Cardiac muscle cell (in vitro differentiated cells and primary cell): Measurements from ENCODE around the gene TBX5. TPM values are rescaled to one million over a fixed set of nuclear protein-coding genes. Genes with fewer than 3 reads are reported as not detected.

Experiments used
- DNase-seq, 2 donors: peaks; one replicate each; pipeline versions ENCODE4 v3.0.0 to v3.0.0-alpha.2; 2010 to 2017; ENCODE audit warnings: low read depth in 1 of 2, low spot score in 1 of 2
- H3K27ac ChIP-seq: fragments of 200-600 bp; sonication (generic); 2 replicates; pipeline ENCODE4 v1.5.1; 2016
- H3K27me3 ChIP-seq: fragments of 200-600 bp; sonication (generic); 2 replicates; pipeline ENCODE4 v1.6.0; 2016; ENCODE audit warnings: control low read depth
- H3K36me3 ChIP-seq: fragments of 200-600 bp; sonication (generic); 2 replicates; pipeline ENCODE4 v1.5.1; 2016; ENCODE audit warnings: control low read depth
- H3K4me1 ChIP-seq: fragments of 200-600 bp; sonication (generic); 2 replicates; pipeline ENCODE4 v1.8.1; 2017; ENCODE audit warnings: low read depth, mild to moderate bottlenecking, mixed run types
- H3K4me3 ChIP-seq: fragments of 200-600 bp; sonication (generic); 2 replicates; pipeline ENCODE4 v1.5.1; 2016; ENCODE audit warnings: mild to moderate bottlenecking
- H3K9me3 ChIP-seq: fragments of 200-600 bp; sonication (generic); 2 replicates; pipeline ENCODE4 v1.5.1; 2017; ENCODE audit warnings: low read depth, mild to moderate bottlenecking, control low read depth
- CTCF ChIP-seq: IDR thresholded peaks from 2 replicates; pipeline ENCODE4 v1.5.1; 2012; ENCODE audit warnings: low read depth, mild to moderate bottlenecking, low read length
- polyA plus RNA-seq: library from polyadenylated mRNA; unstranded; fragments of >200 nt; fragmentation: Nextera tagmentation; extraction: Ambion mirVana; gene quantifications from 2 replicates; pipeline ENCODE4 v1.2.1, GENCODE V29; 2016
- total RNA-seq: library from RNA; depleted of rRNA; stranded (reverse); fragments of >200 nt; gene quantifications from 2 replicates; pipeline ENCODE4 v1.2.3, GENCODE V29; 2016

TBX5 gene
- total and polyA plus RNA-seq, 2 experiments from 2014 or later, result 83.3 to 109 TPM

DNA sequence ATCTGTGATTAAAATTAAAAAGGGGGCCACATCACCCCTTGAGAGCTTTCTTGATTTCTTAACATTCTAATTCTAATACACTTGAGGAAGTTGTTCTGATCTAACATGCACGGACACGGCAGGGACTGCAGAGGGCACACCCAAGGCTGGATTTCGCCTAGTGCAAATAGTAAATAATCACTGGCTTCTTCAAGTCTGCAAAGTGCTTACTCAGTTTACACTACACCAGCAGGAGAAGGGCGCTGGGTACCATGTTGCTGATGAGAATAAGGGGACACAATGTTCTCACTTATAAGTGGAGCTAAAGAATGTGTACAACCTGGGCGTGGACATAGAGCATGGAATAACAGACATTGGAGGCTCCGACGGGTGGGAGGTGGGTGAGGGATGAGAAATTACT is 34.2 kb downstream of the TBX5 start:
- Histone ChIP-seq H3K27me3 (no peaks in the 10 kb centered on the region), H3K36me3 (peaks cover 52% of the 10 kb centered on the region), H3K9me3 (no peaks in the 10 kb centered on the region), H3K4me1 (peaks cover 3% of the 10 kb centered on the region), H3K4me3 (no peak overlapping the region), H3K27ac (no peak overlapping the region)
- no peak for DNase-seq
- TF ChIP-seq CTCF, result no peak

- DNase-seq, result no peak
- Histone ChIP-seq H3K27ac (no peak overlapping the region), H3K4me1 (peaks cover under 1% of the 10 kb centered on the region), H3K9me3 (no peaks in the 10 kb centered on the region), H3K27me3 (no peaks in the 10 kb centered on the region), H3K36me3 (peaks cover 56% of the 10 kb centered on the region), H3K4me3 (no peak overlapping the region)
- no peak for TF ChIP-seq CTCF
Observed at GRCh38 chr12:114371250-114371649, 34.7 kb downstream of the TBX5 start.

- Histone ChIP-seq H3K4me3 (no peak overlapping the region), H3K27me3 (no peaks in the 10 kb centered on the region), H3K4me1 (no peaks in the 10 kb centered on the region), H3K27ac (no peak overlapping the region), H3K9me3 (no peaks in the 10 kb centered on the region), H3K36me3 (peaks cover 54% of the 10 kb centered on the region)
- DNase-seq, result peak in 1 of 2 donors; percentile 26
- TF ChIP-seq CTCF, result no peak
Observed at GRCh38 chr12:114368685-114369452, 37.1 kb downstream of the TBX5 start.

- Histone ChIP-seq H3K27ac (peak overlapping the region; percentile 82), H3K4me1 (peaks cover 20% of the 10 kb centered on the region), H3K36me3 (peaks cover 69% of the 10 kb centered on the region), H3K9me3 (no peaks in the 10 kb centered on the region), H3K27me3 (no peaks in the 10 kb centered on the region), H3K4me3 (no peak overlapping the region)
- DNase-seq, result no peak
- TF ChIP-seq CTCF, result no peak
Observed at GRCh38 chr12:114361992-114362391, 44.0 kb downstream of the TBX5 start.

DNA sequence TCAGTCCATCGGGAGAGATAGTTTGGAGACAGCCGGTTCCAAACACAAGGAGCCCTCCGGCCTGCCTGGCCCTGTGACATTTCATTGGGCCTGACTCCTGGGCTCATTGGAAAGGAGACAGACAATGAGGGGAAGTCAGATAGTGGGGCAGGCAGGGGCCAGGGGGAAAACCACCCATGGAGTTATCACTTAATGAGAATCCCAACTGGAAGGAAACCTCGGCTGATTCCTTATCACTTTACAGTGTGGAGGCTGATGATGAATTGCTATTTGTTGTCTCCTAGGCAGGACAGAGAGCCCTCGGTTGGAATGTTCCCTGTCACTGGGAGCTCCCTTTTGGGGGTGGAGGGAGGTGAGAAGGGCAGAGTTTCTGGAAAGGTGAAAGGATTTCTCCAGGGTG is 44.4 kb downstream of the TBX5 start:
- DNase-seq, result no peak
- Histone ChIP-seq H3K36me3 (peaks cover 69% of the 10 kb centered on the region), H3K27ac (peak overlapping the region; percentile 82), H3K4me1 (peaks cover 20% of the 10 kb centered on the region), H3K4me3 (no peak overlapping the region), H3K27me3 (no peaks in the 10 kb centered on the region), H3K9me3 (no peaks in the 10 kb centered on the region)
- no peak for TF ChIP-seq CTCF
